Spleen (tissue), 7 donors: ENCODE data around the gene ROBO1.

Experiments
- POLR2A ChIP-seq, 3 donors: fragments of 450-650 bp; IDR thresholded peaks; one replicate each; pipeline ENCODE4 v1.5.1; 2017; ENCODE audit warnings: antibody characterized with exemption in 3 of 3, mild to moderate bottlenecking in 1 of 3
- TF ChIP-seq, protein P1 (sequence below), 11 experiments: fragments of 200-600 bp in 7 of 11; fragments of 450-650 bp in 4 of 11; sonication (generic) in 4 of 11; IDR thresholded peaks in 8 of 11; conservative IDR thresholded peaks in 3 of 11; 1 replicate in 7 of 11; 2 replicates in 4 of 11; pipeline versions ENCODE4 v1.4.0 to v1.8.0; 2016 to 2021; ENCODE audit warnings: antibody characterized with exemption in 11 of 11, inconsistent platforms in 4 of 11, mild to moderate bottlenecking in 1 of 11
- donor health status: DM: no; HTN: no; CAD: no; lungs with moderate emphysema.
- donor health status: DM: no; HTN: no; CAD: no.
- donor health status: DM: no; HTN: no; CAD: no.

- TF ChIP-seq POLR2A (IDR thresholded peaks at IDR 0.05): no peak
- TF ChIP-seq, protein P1, sequence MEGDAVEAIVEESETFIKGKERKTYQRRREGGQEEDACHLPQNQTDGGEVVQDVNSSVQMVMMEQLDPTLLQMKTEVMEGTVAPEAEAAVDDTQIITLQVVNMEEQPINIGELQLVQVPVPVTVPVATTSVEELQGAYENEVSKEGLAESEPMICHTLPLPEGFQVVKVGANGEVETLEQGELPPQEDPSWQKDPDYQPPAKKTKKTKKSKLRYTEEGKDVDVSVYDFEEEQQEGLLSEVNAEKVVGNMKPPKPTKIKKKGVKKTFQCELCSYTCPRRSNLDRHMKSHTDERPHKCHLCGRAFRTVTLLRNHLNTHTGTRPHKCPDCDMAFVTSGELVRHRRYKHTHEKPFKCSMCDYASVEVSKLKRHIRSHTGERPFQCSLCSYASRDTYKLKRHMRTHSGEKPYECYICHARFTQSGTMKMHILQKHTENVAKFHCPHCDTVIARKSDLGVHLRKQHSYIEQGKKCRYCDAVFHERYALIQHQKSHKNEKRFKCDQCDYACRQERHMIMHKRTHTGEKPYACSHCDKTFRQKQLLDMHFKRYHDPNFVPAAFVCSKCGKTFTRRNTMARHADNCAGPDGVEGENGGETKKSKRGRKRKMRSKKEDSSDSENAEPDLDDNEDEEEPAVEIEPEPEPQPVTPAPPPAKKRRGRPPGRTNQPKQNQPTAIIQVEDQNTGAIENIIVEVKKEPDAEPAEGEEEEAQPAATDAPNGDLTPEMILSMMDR (IDR thresholded peaks at IDR 0.05 in 8 of 11, conservative IDR thresholded peaks at IDR 0.05 in 3 of 11): no peak
Observed at GRCh38 chr3:79178471-79179180, 589.2 kb downstream of the ROBO1 start.
